ENCODE measurements around the gene CERT1.

CERT1 gene

DNA sequence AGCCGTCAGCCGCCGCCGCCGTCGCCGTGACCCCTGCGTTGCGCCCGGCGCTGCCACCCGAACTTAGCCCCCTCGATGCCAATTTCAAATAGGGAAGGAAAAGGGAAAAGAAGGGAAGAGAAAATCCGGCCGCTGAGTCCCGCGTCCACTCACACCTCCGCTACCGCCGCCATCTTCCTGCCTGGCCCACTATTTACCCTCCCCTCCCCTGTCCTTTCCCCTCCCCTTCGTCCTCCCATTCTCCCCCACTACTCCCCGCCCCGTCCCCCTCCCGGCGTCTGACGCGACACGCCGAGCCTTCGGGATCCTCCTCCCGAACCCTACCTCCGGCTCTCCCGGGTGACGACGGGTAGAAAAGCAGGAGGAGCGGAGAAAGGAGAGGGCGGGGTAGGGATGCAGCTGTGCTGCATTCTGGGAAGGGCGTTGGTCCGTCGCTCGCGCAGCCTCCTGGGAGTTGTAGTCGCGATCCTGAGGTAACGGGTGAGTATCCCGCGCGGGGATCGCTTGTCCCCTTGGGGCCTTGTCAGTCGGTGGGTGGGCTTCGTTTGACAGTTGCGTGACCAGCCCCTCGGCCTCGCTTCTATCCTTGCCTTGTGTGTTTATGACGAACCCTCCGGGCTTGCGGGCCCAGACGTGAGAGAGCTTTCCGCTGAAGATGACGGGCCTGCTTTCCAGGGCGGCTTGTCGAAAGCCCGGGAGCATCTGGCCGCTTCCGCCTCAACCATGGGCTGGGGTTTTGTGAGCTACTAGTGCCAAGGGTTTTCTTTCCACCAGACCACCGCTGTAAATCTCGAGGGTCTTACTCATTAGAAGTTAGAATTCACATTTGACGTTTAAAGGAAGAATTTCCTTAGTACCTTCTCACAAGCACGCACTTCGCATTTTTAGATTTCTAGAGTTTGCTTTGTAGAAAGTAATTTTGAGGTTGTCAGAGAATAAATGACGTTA, at the start of gene CERT1, which contains the start of gene POLK (continued):
- TF ChIP-seq ZNF558 (tag by site-specific recombination; IDR thresholded peaks at IDR 0.05) = no peak
- TF ChIP-seq ZNF561 (tag by site-specific recombination; IDR thresholded peaks at IDR 0.05; ENCODE audit: borderline replicate concordance) = peak; percentile 73; the same call in 1 of the 2 replicates
- no peak for TF ChIP-seq ZNF48 (tag by site-specific recombination; IDR thresholded peaks at IDR 0.05)
- TF ChIP-seq GLIS1 (tag by site-specific recombination; IDR thresholded peaks at IDR 0.05) = peak; percentile 50
- TF ChIP-seq ZNF350 (tag by site-specific recombination; IDR thresholded peaks at IDR 0.05) = no peak
- TF ChIP-seq, protein P1, sequence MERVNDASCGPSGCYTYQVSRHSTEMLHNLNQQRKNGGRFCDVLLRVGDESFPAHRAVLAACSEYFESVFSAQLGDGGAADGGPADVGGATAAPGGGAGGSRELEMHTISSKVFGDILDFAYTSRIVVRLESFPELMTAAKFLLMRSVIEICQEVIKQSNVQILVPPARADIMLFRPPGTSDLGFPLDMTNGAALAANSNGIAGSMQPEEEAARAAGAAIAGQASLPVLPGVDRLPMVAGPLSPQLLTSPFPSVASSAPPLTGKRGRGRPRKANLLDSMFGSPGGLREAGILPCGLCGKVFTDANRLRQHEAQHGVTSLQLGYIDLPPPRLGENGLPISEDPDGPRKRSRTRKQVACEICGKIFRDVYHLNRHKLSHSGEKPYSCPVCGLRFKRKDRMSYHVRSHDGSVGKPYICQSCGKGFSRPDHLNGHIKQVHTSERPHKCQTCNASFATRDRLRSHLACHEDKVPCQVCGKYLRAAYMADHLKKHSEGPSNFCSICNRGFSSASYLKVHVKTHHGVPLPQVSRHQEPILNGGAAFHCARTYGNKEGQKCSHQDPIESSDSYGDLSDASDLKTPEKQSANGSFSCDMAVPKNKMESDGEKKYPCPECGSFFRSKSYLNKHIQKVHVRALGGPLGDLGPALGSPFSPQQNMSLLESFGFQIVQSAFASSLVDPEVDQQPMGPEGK (tag by site-specific recombination; IDR thresholded peaks at IDR 0.05) = peak; percentile 97
- TF ChIP-seq SALL2 (tag by site-specific recombination; IDR thresholded peaks at IDR 0.05; ENCODE audit: borderline replicate concordance) = no peak
- 0 out of 2 replicates have a peak, but pooled peaks have one; percentile 53 for TF ChIP-seq ZNF10 (tag by site-specific recombination; IDR thresholded peaks at IDR 0.05)
- no peak for TF ChIP-seq ZSCAN16 (tag by site-specific recombination; IDR thresholded peaks at IDR 0.05)
- no peak for TF ChIP-seq ZNF274 (IDR thresholded peaks at IDR 0.05; ENCODE audit: low read length)
- no peak for TF ChIP-seq ZNF274 (tag by site-specific recombination; IDR thresholded peaks at IDR 0.05; ENCODE audit: borderline replicate concordance)
- peak; percentile 84 for TF ChIP-seq WT1 (tag by site-specific recombination; IDR thresholded peaks at IDR 0.05)
- TF ChIP-seq ZNF24 (tag by site-specific recombination; IDR thresholded peaks at IDR 0.05) = no peak; the same call in 1 of the 2 replicates
- no peak for TF ChIP-seq ZNF140 (tag by site-specific recombination; IDR thresholded peaks at IDR 0.05)
- TF ChIP-seq ZNF600 (tag by site-specific recombination; IDR thresholded peaks at IDR 0.05) = peak; percentile 47
- peak; percentile 25 for TF ChIP-seq ZFP69B (tag by site-specific recombination; IDR thresholded peaks at IDR 0.05)
- TF ChIP-seq ZNF777 (tag by site-specific recombination; IDR thresholded peaks at IDR 0.05; ENCODE audit: borderline replicate concordance) = no peak
- TF ChIP-seq, protein P2, sequence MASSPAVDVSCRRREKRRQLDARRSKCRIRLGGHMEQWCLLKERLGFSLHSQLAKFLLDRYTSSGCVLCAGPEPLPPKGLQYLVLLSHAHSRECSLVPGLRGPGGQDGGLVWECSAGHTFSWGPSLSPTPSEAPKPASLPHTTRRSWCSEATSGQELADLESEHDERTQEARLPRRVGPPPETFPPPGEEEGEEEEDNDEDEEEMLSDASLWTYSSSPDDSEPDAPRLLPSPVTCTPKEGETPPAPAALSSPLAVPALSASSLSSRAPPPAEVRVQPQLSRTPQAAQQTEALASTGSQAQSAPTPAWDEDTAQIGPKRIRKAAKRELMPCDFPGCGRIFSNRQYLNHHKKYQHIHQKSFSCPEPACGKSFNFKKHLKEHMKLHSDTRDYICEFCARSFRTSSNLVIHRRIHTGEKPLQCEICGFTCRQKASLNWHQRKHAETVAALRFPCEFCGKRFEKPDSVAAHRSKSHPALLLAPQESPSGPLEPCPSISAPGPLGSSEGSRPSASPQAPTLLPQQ (tag by site-specific recombination; IDR thresholded peaks at IDR 0.05) = no peak
- TF ChIP-seq, protein P3, sequence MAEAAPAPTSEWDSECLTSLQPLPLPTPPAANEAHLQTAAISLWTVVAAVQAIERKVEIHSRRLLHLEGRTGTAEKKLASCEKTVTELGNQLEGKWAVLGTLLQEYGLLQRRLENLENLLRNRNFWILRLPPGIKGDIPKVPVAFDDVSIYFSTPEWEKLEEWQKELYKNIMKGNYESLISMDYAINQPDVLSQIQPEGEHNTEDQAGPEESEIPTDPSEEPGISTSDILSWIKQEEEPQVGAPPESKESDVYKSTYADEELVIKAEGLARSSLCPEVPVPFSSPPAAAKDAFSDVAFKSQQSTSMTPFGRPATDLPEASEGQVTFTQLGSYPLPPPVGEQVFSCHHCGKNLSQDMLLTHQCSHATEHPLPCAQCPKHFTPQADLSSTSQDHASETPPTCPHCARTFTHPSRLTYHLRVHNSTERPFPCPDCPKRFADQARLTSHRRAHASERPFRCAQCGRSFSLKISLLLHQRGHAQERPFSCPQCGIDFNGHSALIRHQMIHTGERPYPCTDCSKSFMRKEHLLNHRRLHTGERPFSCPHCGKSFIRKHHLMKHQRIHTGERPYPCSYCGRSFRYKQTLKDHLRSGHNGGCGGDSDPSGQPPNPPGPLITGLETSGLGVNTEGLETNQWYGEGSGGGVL (tag by site-specific recombination; IDR thresholded peaks at IDR 0.05) = peak; percentile 100
- peak; percentile 50 for TF ChIP-seq ZNF501 (tag by site-specific recombination; IDR thresholded peaks at IDR 0.05)
- peak; percentile 46 for TF ChIP-seq ZNF324 (tag by site-specific recombination; IDR thresholded peaks at IDR 0.05)
- TF ChIP-seq ZNF121 (tag by site-specific recombination; IDR thresholded peaks at IDR 0.05) = no peak; the same call in 1 of the 2 replicates
- TF ChIP-seq ZNF416 (tag by site-specific recombination; IDR thresholded peaks at IDR 0.05) = no peak
- TF ChIP-seq ZNF514 (tag by site-specific recombination; IDR thresholded peaks at IDR 0.05) = no peak
- TF ChIP-seq ZNF37A (tag by site-specific recombination; IDR thresholded peaks at IDR 0.05) = no peak
- no peak for TF ChIP-seq ZNF239 (tag by site-specific recombination; IDR thresholded peaks at IDR 0.05)
- TF ChIP-seq, protein P4, sequence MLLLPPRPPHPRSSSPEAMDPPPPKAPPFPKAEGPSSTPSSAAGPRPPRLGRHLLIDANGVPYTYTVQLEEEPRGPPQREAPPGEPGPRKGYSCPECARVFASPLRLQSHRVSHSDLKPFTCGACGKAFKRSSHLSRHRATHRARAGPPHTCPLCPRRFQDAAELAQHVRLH (tag by site-specific recombination; IDR thresholded peaks at IDR 0.05) = peak; percentile 69; the same call in 1 of the 2 replicates
- peak; percentile 100 for TF ChIP-seq KLF7 (tag by site-specific recombination; IDR thresholded peaks at IDR 0.05; ENCODE audit: borderline replicate concordance)
- TF ChIP-seq, protein P5, sequence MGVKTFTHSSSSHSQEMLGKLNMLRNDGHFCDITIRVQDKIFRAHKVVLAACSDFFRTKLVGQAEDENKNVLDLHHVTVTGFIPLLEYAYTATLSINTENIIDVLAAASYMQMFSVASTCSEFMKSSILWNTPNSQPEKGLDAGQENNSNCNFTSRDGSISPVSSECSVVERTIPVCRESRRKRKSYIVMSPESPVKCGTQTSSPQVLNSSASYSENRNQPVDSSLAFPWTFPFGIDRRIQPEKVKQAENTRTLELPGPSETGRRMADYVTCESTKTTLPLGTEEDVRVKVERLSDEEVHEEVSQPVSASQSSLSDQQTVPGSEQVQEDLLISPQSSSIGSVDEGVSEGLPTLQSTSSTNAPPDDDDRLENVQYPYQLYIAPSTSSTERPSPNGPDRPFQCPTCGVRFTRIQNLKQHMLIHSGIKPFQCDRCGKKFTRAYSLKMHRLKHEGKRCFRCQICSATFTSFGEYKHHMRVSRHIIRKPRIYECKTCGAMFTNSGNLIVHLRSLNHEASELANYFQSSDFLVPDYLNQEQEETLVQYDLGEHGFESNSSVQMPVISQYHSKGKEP (tag by site-specific recombination; IDR thresholded peaks at IDR 0.05) = 0 out of 2 replicates have a peak, but pooled peaks have one; percentile 44
- TF ChIP-seq ZNF555 (tag by site-specific recombination; conservative IDR thresholded peaks at IDR 0.05) = no peak

All from HEK293 (cell line).